Smooth muscle cell (in vitro differentiated cells): ENCODE data around the gene HERC4. TPM values are rescaled to one million over a fixed set of nuclear protein-coding genes. Genes with fewer than 3 reads are reported as not detected.

ENCODE experiments used
- DNase-seq: peaks from one replicate; lab custom pipeline; 2025; ENCODE audit not compliant: unreplicated experiment; lab: John Stamatoyannopoulos, UW
- H2AFZ ChIP-seq: fragments of 200-600 bp; sonication (generic); 2 replicates; pipeline ENCODE4 v1.6.0; 2016; ENCODE audit warnings: antibody characterized with exemption, low read depth, mild to moderate bottlenecking
- H3F3A ChIP-seq: fragments of 200-600 bp; sonication (generic); 2 replicates; pipeline ENCODE4 v1.6.0; 2017; ENCODE audit warnings: antibody characterized with exemption, low read depth
- H3K27ac ChIP-seq: fragments of 200-600 bp; sonication (generic); 2 replicates; pipeline ENCODE4 v1.5.1; 2016; ENCODE audit warnings: low read depth, mild to moderate bottlenecking
- H3K27me3 ChIP-seq: fragments of 200-600 bp; sonication (generic); 2 replicates; pipeline ENCODE4 v1.6.1; 2016; ENCODE audit warnings: low read depth, mild to moderate bottlenecking
- H3K36me3 ChIP-seq: fragments of 200-600 bp; sonication (generic); 2 replicates; pipeline ENCODE4 v1.5.1; 2016; ENCODE audit warnings: low read depth
- H3K4me1 ChIP-seq: fragments of 200-600 bp; sonication (generic); 2 replicates; pipeline ENCODE4 v1.5.1; 2016; ENCODE audit warnings: low read depth
- H3K4me2 ChIP-seq: fragments of 200-600 bp; sonication (generic); 2 replicates; pipeline ENCODE4 v1.6.0; 2016; ENCODE audit warnings: mild to moderate bottlenecking
- H3K4me3 ChIP-seq: fragments of 200-600 bp; sonication (generic); 2 replicates; pipeline ENCODE4 v1.5.1; 2016; ENCODE audit warnings: mild to moderate bottlenecking
- H3K79me2 ChIP-seq: fragments of 200-600 bp; sonication (generic); 2 replicates; pipeline ENCODE4 v1.6.0; 2016; ENCODE audit warnings: low read depth, mild to moderate bottlenecking
- H3K9ac ChIP-seq: fragments of 200-600 bp; sonication (generic); 2 replicates; pipeline ENCODE4 v1.6.0; 2016; ENCODE audit warnings: low read depth
- H3K9me3 ChIP-seq: fragments of 200-600 bp; sonication (generic); replicated peaks from 2 replicates; pipeline ENCODE4 v1.5.1; 2016; ENCODE audit warnings: low read depth
- H4K20me1 ChIP-seq: fragments of 200-600 bp; sonication (generic); 2 replicates; pipeline ENCODE4 v1.6.0; 2016; ENCODE audit warnings: low read depth
- WGBS: methylation state at CpG from one replicate; pipeline ENCODE4 v1.1.7; 2016; ENCODE audit warnings: low lambda C conversion rate; 5-methylcytosine and 5-hydroxymethylcytosine counted together
- polyA plus RNA-seq: library from polyadenylated mRNA; unstranded; fragments of >200 nt; fragmentation: Nextera tagmentation; extraction: Ambion mirVana; gene quantifications from 2 replicates; pipeline ENCODE4 v1.2.1, GENCODE V29; 2016
- total RNA-seq: library from RNA; depleted of rRNA; stranded (reverse); fragments of >200 nt; gene quantifications from 2 replicates; pipeline ENCODE4 v1.2.3, GENCODE V29; 2014
- TF ChIP-seq, protein P1 (sequence below): fragments of 200-600 bp; sonication (generic); IDR thresholded peaks from 2 replicates; pipeline ENCODE4 v1.5.1; 2017; ENCODE audit warnings: borderline replicate concordance, mild to moderate bottlenecking, antibody characterized with exemption; ENCODE audit not compliant: insufficient read depth, poor library complexity, severe bottlenecking

HERC4 gene
- total and polyA plus RNA-seq, 2 experiments from 2014 or later = 19.5 to 41.2 TPM

DNA sequence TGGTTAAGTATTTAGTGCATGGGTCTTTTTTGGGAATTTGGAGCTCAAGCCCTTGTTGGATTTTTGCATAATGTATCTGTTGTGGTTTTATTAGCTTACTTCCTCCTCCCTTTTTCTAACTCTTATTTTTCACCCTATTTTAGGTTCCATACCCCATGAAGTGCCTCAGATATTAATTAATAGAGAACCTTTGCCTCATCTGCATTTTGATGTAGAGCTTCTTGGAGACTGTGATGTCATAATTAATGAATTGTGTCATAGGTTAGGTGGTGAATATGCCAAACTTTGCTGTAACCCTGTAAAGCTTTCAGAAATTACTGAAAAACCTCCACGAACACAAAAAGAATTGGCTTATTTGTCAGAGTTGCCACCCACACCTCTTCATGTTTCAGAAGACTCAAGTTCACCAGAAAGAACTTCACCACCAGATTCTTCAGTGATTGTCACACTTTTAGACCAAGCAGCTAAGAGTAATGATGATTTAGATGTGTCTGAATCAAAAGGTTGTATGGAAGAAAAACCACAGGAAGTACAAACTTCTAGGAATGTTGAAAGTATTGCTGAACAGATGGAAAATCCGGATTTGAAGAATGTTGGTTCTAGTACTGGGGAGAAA lies 162.6 kb downstream of the HERC4 start:
- WGBS = 94% methylated on average over 2 of the region's 2 CpGs
- no peaks in the 10 kb centered on the region for H3K79me2 ChIP-seq
- H3K27me3 ChIP-seq = no peaks in the 10 kb centered on the region
- no peaks in the 10 kb centered on the region for H3K9me3 ChIP-seq
- H2AFZ ChIP-seq = no peak overlapping the region
- no peaks in the 10 kb centered on the region for H3K4me1 ChIP-seq
- DNase-seq = no peak
- H3K36me3 ChIP-seq = peaks cover 38% of the 10 kb centered on the region
- H3F3A ChIP-seq = no peaks in the 10 kb centered on the region
- H3K27ac ChIP-seq = no peak overlapping the region
- H3K4me2 ChIP-seq = no peak overlapping the region
- TF ChIP-seq, protein P1, sequence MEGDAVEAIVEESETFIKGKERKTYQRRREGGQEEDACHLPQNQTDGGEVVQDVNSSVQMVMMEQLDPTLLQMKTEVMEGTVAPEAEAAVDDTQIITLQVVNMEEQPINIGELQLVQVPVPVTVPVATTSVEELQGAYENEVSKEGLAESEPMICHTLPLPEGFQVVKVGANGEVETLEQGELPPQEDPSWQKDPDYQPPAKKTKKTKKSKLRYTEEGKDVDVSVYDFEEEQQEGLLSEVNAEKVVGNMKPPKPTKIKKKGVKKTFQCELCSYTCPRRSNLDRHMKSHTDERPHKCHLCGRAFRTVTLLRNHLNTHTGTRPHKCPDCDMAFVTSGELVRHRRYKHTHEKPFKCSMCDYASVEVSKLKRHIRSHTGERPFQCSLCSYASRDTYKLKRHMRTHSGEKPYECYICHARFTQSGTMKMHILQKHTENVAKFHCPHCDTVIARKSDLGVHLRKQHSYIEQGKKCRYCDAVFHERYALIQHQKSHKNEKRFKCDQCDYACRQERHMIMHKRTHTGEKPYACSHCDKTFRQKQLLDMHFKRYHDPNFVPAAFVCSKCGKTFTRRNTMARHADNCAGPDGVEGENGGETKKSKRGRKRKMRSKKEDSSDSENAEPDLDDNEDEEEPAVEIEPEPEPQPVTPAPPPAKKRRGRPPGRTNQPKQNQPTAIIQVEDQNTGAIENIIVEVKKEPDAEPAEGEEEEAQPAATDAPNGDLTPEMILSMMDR = no peak
- H3K9ac ChIP-seq = no peak overlapping the region
- no peaks in the 10 kb centered on the region for H4K20me1 ChIP-seq
- H3K4me3 ChIP-seq = no peak overlapping the region

DNA sequence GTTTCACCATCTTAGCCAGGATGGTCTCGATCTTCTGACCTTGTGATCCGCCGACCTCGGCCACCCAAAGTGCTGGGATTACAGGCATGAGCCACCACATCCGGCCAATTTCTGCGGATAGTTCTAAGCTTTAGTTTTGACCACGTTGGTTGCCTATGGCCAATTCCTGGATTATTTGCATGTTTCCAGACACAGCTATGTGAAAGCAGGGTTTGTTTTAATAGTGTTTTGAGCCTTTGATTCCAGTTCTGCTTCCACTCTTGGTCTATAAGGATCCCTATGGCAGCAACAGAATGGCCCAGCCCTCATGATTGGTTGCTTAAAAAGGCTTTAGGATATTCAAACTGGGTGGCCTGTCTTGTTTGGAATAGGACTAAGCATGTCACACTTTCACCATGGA lies 171.5 kb downstream of the HERC4 start:
- TF ChIP-seq, protein P1 = no peak
- no peaks in the 10 kb centered on the region for H3K9me3 ChIP-seq
- no peaks in the 10 kb centered on the region for H3K27me3 ChIP-seq
- no peak overlapping the region for H3K4me2 ChIP-seq
- DNase-seq = no peak
- H3K27ac ChIP-seq = no peak overlapping the region
- 95% methylated on average over 7 of the region's 7 CpGs for WGBS
- no peak overlapping the region for H3K4me3 ChIP-seq
- no peaks in the 10 kb centered on the region for H3K4me1 ChIP-seq
- peaks cover 11% of the 10 kb centered on the region for H4K20me1 ChIP-seq
- H3F3A ChIP-seq = no peaks in the 10 kb centered on the region
- no peak overlapping the region for H2AFZ ChIP-seq
- H3K9ac ChIP-seq = no peak overlapping the region
- H3K79me2 ChIP-seq = peaks cover 13% of the 10 kb centered on the region
- peaks cover 18% of the 10 kb centered on the region for H3K36me3 ChIP-seq

DNA sequence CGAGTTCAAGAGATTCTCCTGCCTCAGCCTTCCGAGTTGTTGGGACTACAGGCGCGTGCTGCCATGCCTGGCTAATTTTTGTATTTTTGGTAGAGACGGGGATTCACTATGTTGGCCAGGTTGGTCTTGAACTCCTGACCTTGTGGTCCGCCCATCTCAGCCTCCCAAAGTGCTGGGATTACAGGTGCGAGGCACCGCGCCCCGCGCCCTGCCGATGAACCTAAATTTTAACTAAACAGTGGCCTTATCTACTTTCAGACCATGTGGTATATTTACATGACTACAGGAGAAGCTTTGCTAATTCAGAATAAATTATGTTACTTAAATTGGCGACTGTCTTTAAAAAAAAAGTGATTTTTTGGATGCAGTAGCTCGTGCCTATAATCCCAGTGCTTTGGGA lies 181.4 kb downstream of the HERC4 start:
- H4K20me1 ChIP-seq = peaks cover 12% of the 10 kb centered on the region
- no peak for DNase-seq
- peaks cover 62% of the 10 kb centered on the region for H3K79me2 ChIP-seq
- H2AFZ ChIP-seq = no peak overlapping the region
- H3K27ac ChIP-seq = no peak overlapping the region
- H3K4me3 ChIP-seq = no peak overlapping the region
- no peaks in the 10 kb centered on the region for H3F3A ChIP-seq
- no peaks in the 10 kb centered on the region for H3K4me1 ChIP-seq
- H3K9me3 ChIP-seq = no peaks in the 10 kb centered on the region
- H3K27me3 ChIP-seq = no peaks in the 10 kb centered on the region
- 94% methylated on average over 14 of the region's 14 CpGs for WGBS
- H3K9ac ChIP-seq = no peak overlapping the region
- TF ChIP-seq, protein P1 = no peak
- H3K4me2 ChIP-seq = no peak overlapping the region
- peaks cover 14% of the 10 kb centered on the region for H3K36me3 ChIP-seq
